ENCODE measurements around the gene AK4. TPM values are rescaled to one million over a fixed set of nuclear protein-coding genes. Genes with fewer than 3 reads are reported as not detected.
"Not testable (repeated sequence)": the region's sequence is repeated elsewhere in the genome, so short reads cannot be mapped to it uniquely, and the experiment has no call there.

AK4 gene
- total RNA-seq, 1 experiment from 2014 or later, result 14.3 TPM

GRCh38 chr1:65233782-65234181 lies 85.8 kb downstream of the AK4 start:
- in situ Hi-C loops (cut with HindIII; ENCODE audit: low sequenced_read_pairs), result no loop called here
- DNase-seq (ENCODE audit: low spot score), result no peak

GRCh38 chr1:65235867-65236805 lies 88.1 kb downstream of the AK4 start:
- in situ Hi-C loops (cut with HindIII; ENCODE audit: low sequenced_read_pairs), result no loop called here
- DNase-seq (ENCODE audit: low spot score), result peak; percentile 78

DNA sequence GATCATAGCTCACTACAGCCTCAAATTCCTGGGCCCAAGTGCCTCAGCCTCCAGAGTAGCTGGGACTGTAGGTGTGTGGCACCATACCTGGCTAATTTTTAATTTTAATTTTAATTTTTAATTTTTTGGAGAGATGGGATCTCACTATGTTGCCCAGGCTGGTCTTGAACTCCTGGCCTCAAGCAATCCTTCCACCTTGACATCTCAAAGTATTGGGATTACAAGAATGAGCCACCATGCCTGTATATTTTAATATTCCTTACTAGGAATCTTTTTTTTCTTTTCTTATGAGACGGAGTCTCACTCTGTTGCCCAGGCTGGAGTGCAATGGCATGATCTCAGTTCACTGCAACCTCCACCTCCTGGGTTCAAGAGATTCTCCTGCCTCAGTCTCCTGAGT lies 89.1 kb downstream of the AK4 start:
- DNase-seq (ENCODE audit: low spot score); in situ Hi-C loops (cut with HindIII; ENCODE audit: low sequenced_read_pairs): not testable (repeated sequence)

DNA sequence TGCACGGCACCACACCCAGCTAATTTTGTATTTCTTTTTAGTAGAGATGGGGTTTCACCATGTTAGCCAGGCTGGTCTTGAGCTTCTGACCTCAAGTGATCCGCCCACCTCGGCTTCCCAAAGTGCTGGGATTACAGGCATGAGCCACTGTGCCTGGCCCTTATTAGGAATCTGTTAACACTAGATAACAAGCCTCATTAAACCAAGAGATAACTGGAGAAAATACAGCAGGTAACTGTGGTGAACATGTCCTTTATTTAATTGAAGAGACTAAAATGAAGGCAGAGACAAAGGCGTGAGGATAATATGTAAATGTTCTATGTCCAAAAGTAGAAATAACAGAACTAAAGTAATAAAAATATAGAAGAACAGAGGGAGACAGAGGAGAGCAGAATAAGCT lies 89.5 kb downstream of the AK4 start:
- in situ Hi-C loops (cut with HindIII; ENCODE audit: low sequenced_read_pairs), result no loop called here

GRCh38 chr1:65238010-65238409 lies 90.0 kb downstream of the AK4 start:
- no peak for DNase-seq (ENCODE audit: low spot score)
- in situ Hi-C loops (cut with HindIII; ENCODE audit: low sequenced_read_pairs), result no loop called here

More for the DNA sequence above, 89.5 kb downstream of the AK4 start:
- no peak for DNase-seq (ENCODE audit: low spot score)

GRCh38 chr1:65243491-65243890 lies 95.5 kb downstream of the AK4 start:
- in situ Hi-C loops (cut with HindIII; ENCODE audit: low sequenced_read_pairs), result no loop called here
- DNase-seq (ENCODE audit: low spot score), result no peak

- DNase-seq (ENCODE audit: low spot score), result no peak
- in situ Hi-C loops (cut with HindIII; ENCODE audit: low sequenced_read_pairs), result no loop called here
Observed at GRCh38 chr1:65245295-65245694, 97.3 kb downstream of the AK4 start.

GRCh38 chr1:65247419-65248359 lies 99.7 kb downstream of the AK4 start:
- no peak for DNase-seq (ENCODE audit: low spot score)
- in situ Hi-C loops (cut with HindIII; ENCODE audit: low sequenced_read_pairs), result no loop called here

DNA sequence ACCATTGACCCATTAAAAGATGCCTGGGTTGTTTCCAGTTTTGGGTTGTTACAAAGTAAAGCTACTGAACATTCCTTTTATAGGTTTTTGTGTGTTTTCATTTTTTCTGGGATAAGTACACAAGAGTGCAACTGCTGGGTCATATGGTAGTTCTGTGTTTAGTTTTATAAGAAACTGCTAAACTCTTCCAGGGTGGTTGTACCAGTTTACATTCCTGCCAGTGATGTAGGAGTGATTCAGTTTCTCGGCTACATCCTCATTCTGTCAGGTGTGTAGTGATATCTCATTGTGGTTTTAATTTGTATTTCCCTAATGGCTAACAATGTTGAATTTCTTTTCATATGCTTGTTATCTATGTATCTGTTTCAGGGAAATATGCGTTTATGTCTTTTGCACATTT lies 102.8 kb downstream of the AK4 start:
- no peak for DNase-seq (ENCODE audit: low spot score)
- in situ Hi-C loops (cut with HindIII; ENCODE audit: low sequenced_read_pairs), result no loop called here

DNA sequence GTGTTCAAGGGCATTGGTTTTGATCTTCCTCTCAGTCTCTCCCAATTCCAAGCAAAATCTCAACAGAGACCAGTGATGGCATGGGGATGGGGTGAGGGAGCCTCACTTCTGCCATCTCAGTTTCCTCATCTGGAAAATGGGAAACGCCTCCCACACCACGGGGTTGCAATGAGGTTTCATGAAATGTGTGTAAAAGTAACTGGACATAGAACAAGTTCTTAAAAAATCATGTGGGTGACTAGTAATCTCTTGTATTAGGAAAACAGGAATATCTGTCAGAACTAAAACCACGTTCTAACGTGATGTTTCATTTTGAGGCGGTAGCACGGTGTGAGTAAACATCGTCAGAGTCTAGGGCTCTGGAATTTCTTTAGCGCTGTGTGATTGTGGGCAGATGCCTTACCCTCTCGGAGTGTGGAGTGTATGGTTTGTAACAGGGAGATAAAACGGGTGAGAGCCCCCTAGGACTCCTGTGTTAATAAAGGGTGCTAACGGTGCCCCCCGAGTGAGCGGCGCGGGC lies 105.9 kb downstream of the AK4 start:
- no peak for DNase-seq (ENCODE audit: low spot score)
- in situ Hi-C loops (cut with HindIII; ENCODE audit: low sequenced_read_pairs), result no loop called here

DNA sequence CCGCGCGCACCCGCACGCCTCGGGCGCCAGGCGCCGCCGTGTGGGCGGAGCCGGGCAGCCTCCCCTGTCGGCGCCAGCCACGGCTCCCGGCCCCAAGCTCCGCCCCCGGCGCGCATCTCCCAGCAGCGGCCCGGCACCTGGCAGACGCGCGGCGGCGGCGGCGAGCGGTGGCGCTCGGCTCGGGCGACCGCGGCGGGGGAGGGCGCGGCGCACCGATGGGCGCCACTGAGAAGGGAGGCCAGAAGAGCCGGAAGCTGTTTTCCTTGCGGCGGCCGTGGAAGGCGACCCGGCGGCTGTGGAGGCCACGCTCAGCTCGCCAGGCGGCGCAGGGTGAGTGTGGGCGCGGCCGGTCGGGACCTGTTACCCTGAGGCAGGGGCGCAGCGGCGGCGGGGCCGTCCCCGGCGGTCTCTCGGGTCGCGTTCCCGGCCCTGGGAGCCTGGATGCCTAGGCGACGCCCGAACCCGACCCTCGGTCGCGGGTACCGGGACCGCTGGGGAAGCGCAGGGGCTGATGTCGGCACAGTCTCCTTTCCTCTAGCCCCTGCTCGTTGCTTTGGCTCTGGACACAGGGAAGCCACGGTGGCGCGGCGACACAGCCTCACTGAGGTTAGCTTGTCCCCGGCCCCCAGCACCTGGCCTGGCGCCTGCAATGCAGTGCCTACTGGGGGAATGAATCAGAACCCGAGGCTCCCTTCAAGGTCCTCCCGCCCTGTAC lies 106.5 kb downstream of the AK4 start:
- in situ Hi-C loops (cut with HindIII; ENCODE audit: low sequenced_read_pairs), result no loop called here

GRCh38 chr1:65255035-65255655 lies 107.1 kb downstream of the AK4 start:
- in situ Hi-C loops (cut with HindIII; ENCODE audit: low sequenced_read_pairs), result no loop called here
- DNase-seq (ENCODE audit: low spot score), result peak; percentile 69

More for the DNA sequence above, 106.5 kb downstream of the AK4 start:
- peak; percentile 80 for DNase-seq (ENCODE audit: low spot score)

DNA sequence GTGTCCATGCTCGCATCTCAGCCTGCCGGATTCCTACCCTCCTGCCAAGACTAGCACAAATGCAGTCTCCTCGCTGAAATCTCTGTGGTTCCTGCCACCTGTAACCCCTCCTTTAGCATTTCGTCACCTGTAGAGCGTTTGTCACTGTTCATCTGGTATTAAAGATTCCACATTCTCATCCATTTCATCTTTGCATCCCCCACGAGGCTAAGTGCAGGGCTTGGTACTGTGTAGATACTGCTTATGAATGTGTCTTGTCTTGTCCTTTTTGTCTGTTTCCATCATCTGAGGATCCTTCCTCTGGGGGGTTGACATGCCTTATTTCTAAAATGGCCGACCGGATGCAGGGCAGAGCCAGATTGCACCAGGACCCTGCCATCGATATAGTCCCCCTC lies 107.7 kb downstream of the AK4 start:
- peak; percentile 69 for DNase-seq (ENCODE audit: low spot score)
- in situ Hi-C loops (cut with HindIII; ENCODE audit: low sequenced_read_pairs), result no loop called here

DNA sequence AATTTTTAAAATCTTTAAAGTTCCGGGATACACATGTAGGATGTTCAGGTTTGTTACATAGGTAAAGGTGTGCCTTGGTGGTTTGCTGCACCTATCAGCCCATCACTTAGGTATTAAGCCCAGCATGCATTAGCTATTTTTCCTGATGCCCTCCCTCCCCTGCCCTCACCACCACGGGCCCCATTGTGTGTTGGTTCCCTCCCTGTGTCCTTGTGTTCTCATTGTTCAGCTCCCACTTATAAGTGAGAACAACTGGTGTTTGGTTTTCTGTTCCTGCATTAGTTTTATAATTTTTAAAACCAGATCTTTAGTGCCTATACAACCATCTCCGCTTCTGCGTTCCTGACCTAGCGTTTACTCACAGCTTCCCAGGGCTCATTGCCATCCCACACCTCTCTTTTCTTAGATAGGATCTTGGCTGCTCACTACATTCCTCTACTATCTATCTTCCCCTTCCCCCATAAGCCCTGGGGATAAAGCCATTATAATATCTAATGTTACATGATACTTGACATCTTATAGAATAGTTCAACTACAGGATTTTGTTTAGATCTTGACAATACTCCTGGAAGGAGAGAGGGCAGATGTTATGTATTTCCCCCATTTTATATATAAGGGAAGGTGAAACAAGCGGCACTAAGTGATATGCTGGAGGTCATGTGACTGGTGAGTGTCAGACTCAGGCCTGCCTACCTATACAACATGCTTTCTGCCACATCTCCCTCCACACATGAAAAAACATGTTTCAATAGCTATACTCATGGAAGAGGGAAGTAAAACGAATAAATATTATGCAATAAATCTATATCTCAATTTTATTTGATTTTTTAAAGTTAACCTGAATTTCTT lies 109.1 kb downstream of the AK4 start:
- DNase-seq (ENCODE audit: low spot score), result no peak
- in situ Hi-C loops (cut with HindIII; ENCODE audit: low sequenced_read_pairs), result no loop called here

GRCh38 chr1:65258106-65258505 lies 110.1 kb downstream of the AK4 start:
- in situ Hi-C loops (cut with HindIII; ENCODE audit: low sequenced_read_pairs), result no loop called here
- no peak for DNase-seq (ENCODE audit: low spot score)

- DNase-seq (ENCODE audit: low spot score), result no peak
- in situ Hi-C loops (cut with HindIII; ENCODE audit: low sequenced_read_pairs), result no loop called here
Observed at GRCh38 chr1:65259816-65260215, 111.8 kb downstream of the AK4 start.

DNA sequence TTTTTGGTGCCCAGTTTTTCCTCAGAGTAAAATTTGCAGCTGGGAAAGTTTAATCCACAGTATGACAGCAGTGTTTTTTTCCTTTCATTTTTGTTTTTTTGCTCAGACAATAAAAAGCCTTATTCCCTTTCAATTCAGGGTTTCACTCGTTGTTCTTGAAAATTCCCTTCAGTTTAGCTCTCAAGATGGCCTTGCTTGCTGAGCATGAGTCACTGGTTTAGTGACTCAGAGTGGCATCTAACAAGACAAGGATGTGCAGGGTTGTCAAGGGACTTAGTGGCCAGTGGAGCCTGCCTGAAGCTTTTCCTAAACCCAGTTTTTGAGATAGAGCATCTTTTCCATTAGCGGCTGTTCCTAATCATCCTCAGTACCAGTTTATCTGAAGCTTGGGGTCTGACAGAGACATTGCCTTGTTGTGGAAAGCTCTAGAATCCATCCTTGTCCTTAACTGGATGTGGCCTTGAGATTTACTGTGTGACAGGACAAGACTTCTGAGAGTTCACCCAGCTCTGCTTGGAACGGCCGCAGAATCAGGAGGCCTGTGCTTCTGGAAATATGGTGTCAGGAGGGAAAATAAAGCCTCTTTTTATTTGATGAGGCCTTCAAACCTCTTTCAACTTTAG lies 113.0 kb downstream of the AK4 start:
- in situ Hi-C loops (cut with HindIII; ENCODE audit: low sequenced_read_pairs), result no loop called here
- DNase-seq (ENCODE audit: low spot score), result no peak

Data from G401 (cell line).